Medulla oblongata (tissue), 1 donor: Measurements from ENCODE around the gene GNG13.
"Not testable (repeated sequence)": the region's sequence is repeated elsewhere in the genome, so short reads cannot be mapped to it uniquely, and the experiment has no call there.

ENCODE experiments used
- DNase-seq: peaks from one replicate; pipeline ENCODE4 v3.0.0-alpha.2; 2015; ENCODE audit errors: extremely low spot score

Gene GNG13

GRCh38 chr16:778447-778846, 22.1 kb downstream of the GNG13 start:
- DNase-seq: no peak

GRCh38 chr16:777826-778225, 22.7 kb downstream of the GNG13 start:
- no peak for DNase-seq

GRCh38 chr16:776824-777223, 23.7 kb downstream of the GNG13 start:
- no peak for DNase-seq

GRCh38 chr16:776298-776697, 24.2 kb downstream of the GNG13 start:
- not testable (repeated sequence) for DNase-seq

- DNase-seq: no peak
Measured at GRCh38 chr16:775236-775796, 25.2 kb downstream of the GNG13 start.

- DNase-seq: no peak
Measured at GRCh38 chr16:774086-775001, 26.2 kb downstream of the GNG13 start.

GRCh38 chr16:772959-773358, 27.6 kb downstream of the GNG13 start:
- no peak for DNase-seq

GRCh38 chr16:770411-770810, 30.1 kb downstream of the GNG13 start:
- DNase-seq: no peak

GRCh38 chr16:769934-770333, 30.6 kb downstream of the GNG13 start:
- DNase-seq: no peak

GRCh38 chr16:769184-769784, 31.2 kb downstream of the GNG13 start:
- DNase-seq: no peak

GRCh38 chr16:768428-768827, 32.1 kb downstream of the GNG13 start:
- no peak for DNase-seq

- no peak for DNase-seq
Measured at GRCh38 chr16:767743-768235, 32.7 kb downstream of the GNG13 start.

- no peak for DNase-seq
Measured at GRCh38 chr16:766820-767640, 33.5 kb downstream of the GNG13 start.

GRCh38 chr16:766008-766819, 34.3 kb downstream of the GNG13 start:
- DNase-seq: no peak

GRCh38 chr16:765488-765865, 35.1 kb downstream of the GNG13 start:
- no peak for DNase-seq

- DNase-seq: no peak
Measured at GRCh38 chr16:764848-765487, 35.6 kb downstream of the GNG13 start.

- DNase-seq: no peak
Measured at GRCh38 chr16:764184-764750, 36.3 kb downstream of the GNG13 start.

- DNase-seq: no peak
Measured at GRCh38 chr16:763369-764183, 37.0 kb downstream of the GNG13 start.

GRCh38 chr16:762595-763268, 37.8 kb downstream of the GNG13 start:
- DNase-seq: no peak
